Testis (tissue), 3 donors: ENCODE measurements around the gene TCF12. TPM values are rescaled to one million over a fixed set of nuclear protein-coding genes. Genes with fewer than 3 reads are reported as not detected.

Experiments used
- DNase-seq: peaks from one replicate; pipeline ENCODE4 v3.0.0-alpha.2; 2019
- H3K27ac ChIP-seq, 2 donors: fragments of 200-600 bp; sonication (generic); one replicate each; pipeline ENCODE4 v1.5.1; 2019
- H3K27me3 ChIP-seq: fragments of 200-600 bp; sonication (generic); one replicate; pipeline ENCODE4 v1.5.1; 2019
- H3K36me3 ChIP-seq: fragments of 200-600 bp; sonication (generic); one replicate; pipeline ENCODE4 v1.5.1; 2017; ENCODE audit warnings: low read depth; ENCODE audit errors: missing control alignments
- H3K4me1 ChIP-seq: fragments of 200-600 bp; sonication (generic); one replicate; pipeline ENCODE4 v1.5.1; 2019
- H3K4me3 ChIP-seq, 2 donors: fragments of 200-600 bp; sonication (generic); one replicate each; pipeline ENCODE4 v1.5.1; 2017 to 2019
- H3K9me3 ChIP-seq: fragments of 200-600 bp; sonication (generic); one replicate; pipeline ENCODE4 v1.5.1; 2017
- POLR2A ChIP-seq: fragments of 450-650 bp; IDR thresholded peaks from one replicate; pipeline ENCODE4 v1.6.1; 2017; ENCODE audit warnings: antibody characterized with exemption, mild to moderate bottlenecking, moderate library complexity
- WGBS, 2 donors: methylation state at CpG; one replicate each; pipeline ENCODE4 v1.1.5; 2018; 5-methylcytosine and 5-hydroxymethylcytosine counted together
- intact Hi-C: fragments of 100-400 bp; cut with DNase I; formaldehyde crosslinking; loops from one replicate; pipeline ENCODE4 v1.15.1; 2023; ENCODE audit warnings: low total_unique reads
- polyA plus RNA-seq: library from polyadenylated mRNA; stranded (reverse); fragments of 350-450 nt; fragmentation: Illumina TruSeq; extraction: RNeasy Lipid Tissue Mini Kit (QIAGEN cat#74804); gene quantifications from one replicate; pipeline ENCODE4 v1.2.3, GENCODE V29; 2014; ENCODE audit warnings: low read depth, low replicate concordance; ENCODE audit not compliant: insufficient read depth
- total RNA-seq, 2 donors: library from RNA; depleted of rRNA; stranded (reverse); fragments of >200 nt; gene quantifications; one replicate each; pipeline ENCODE4 v1.2.3, GENCODE V29; 2016
- TF ChIP-seq, protein P1 (sequence below), 3 experiments: fragments of 450-650 bp in 2 of 3; fragments of 200-600 bp in 1 of 3; sonication (generic) in 1 of 3; IDR thresholded peaks; one replicate each; pipeline ENCODE4 v1.5.1; 2016 to 2019; ENCODE audit warnings: antibody characterized with exemption in 3 of 3, mild to moderate bottlenecking in 2 of 3, moderate library complexity in 1 of 3

The TCF12 gene
- total and polyA plus RNA-seq, 3 donors from 2014 or later = 51.8 to 152 (median 146) TPM

DNA sequence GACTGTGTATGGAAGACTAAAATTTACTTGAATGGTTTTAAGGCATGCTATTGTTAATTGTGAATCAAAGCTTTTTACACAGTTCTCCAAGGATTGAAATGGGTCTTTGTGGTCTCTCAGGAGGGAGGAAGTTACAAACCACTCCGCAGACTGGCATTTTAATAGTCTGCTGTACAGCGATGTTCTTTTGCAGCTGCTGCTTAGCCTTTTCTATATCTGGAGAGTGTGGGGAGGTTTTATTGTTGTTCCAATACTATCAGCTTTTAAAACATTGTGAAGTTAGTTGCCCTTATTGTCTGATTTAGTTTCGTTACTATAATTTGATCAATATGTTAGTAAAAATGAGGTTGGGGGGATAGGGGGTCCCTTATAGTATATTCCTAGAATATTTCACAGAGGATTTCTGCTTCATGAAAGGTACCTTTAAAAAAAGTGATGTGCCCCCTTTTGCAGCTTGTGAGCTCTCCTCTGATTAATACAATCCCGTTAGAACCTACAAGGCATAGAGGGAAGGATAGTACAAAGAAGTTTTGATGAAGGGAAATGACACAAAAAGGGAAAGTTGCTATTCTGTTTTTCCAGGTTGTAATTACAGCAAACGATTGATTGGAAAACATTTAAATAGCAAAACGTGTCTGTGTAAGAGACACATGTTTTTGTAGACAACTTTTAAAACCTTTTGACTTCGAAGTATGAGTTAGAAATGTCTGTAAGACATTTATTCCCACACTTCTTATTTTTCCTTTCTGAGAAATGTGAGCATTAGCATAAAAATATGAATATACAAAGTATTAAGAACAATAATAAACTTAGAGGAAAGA lies 299.5 kb downstream of the TCF12 start:
- intact Hi-C loops = no loop called here
- H3K4me1 ChIP-seq = peaks cover 18% of the 10 kb centered on the region
- H3K27ac ChIP-seq = no peak overlapping the region

DNA sequence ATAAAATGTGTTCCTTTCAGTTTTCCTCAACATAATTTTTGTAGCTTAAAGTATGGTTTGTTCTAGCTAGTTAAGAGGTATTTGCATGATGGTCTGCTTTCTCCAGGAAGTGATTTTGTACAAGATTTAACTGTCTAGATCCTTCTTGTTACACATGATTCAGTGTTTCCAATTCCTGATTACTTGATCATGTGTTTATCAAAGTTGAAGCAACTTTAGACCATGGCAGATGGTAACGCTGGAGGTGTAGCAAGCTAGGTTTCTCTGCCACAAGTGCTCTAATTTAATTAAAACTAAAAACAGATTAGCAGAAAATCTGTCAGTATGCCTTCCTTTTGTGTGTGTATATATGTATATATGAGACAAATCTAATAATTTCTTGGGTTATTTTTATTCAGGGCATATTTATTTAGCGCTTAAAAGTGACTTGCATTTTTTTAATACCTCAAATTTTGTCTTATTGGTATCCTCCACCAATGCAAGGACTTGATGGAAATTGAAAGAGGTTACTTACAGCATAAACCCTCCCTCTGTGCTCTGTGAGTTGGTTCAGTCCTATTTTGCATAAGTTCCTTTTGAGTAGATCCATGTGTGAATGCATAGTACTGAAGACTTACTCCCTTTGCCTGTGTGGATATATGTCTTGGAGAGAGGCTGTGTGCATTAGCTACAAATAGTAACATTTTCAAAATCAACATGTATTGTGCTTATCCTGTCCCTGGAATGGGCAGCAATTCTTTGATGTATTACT lies 300.6 kb downstream of the TCF12 start:
- no peaks in the 10 kb centered on the region for H3K27me3 ChIP-seq
- H3K4me3 ChIP-seq = no peak overlapping the region
- WGBS, 2 donors = 73 to 84% methylated on average over 2 of the region's 2 CpGs
- H3K27ac ChIP-seq = no peak overlapping the region
- peaks cover 18% of the 10 kb centered on the region for H3K4me1 ChIP-seq
- no peaks in the 10 kb centered on the region for H3K9me3 ChIP-seq
- H3K36me3 ChIP-seq = no peaks in the 10 kb centered on the region
- intact Hi-C loops = no loop called here
- no peak for DNase-seq
- TF ChIP-seq POLR2A = no peak
- TF ChIP-seq, protein P1, sequence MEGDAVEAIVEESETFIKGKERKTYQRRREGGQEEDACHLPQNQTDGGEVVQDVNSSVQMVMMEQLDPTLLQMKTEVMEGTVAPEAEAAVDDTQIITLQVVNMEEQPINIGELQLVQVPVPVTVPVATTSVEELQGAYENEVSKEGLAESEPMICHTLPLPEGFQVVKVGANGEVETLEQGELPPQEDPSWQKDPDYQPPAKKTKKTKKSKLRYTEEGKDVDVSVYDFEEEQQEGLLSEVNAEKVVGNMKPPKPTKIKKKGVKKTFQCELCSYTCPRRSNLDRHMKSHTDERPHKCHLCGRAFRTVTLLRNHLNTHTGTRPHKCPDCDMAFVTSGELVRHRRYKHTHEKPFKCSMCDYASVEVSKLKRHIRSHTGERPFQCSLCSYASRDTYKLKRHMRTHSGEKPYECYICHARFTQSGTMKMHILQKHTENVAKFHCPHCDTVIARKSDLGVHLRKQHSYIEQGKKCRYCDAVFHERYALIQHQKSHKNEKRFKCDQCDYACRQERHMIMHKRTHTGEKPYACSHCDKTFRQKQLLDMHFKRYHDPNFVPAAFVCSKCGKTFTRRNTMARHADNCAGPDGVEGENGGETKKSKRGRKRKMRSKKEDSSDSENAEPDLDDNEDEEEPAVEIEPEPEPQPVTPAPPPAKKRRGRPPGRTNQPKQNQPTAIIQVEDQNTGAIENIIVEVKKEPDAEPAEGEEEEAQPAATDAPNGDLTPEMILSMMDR (IDR thresholded peaks at IDR 0.05) = no peak

More for the DNA sequence above, 299.5 kb downstream of the TCF12 start:
- no peaks in the 10 kb centered on the region for H3K9me3 ChIP-seq
- no peak for DNase-seq
- H3K27me3 ChIP-seq = no peaks in the 10 kb centered on the region
- TF ChIP-seq POLR2A = no peak
- TF ChIP-seq, protein P1 (IDR thresholded peaks at IDR 0.05) = no peak
- no peaks in the 10 kb centered on the region for H3K36me3 ChIP-seq
- WGBS, 2 donors = 45 to 53% methylated on average over 7 of the region's 7 CpGs
- H3K4me3 ChIP-seq = no peak overlapping the region

GRCh38 chr15:57220205-57220604 lies 301.8 kb downstream of the TCF12 start:
- intact Hi-C loops = no loop called here
- Histone ChIP-seq H3K36me3 (no peaks in the 10 kb centered on the region), H3K4me1 (peaks cover 17% of the 10 kb centered on the region), H3K9me3 (no peaks in the 10 kb centered on the region), H3K4me3 (no peak overlapping the region), H3K27ac (no peak overlapping the region), H3K27me3 (no peaks in the 10 kb centered on the region)
- TF ChIP-seq, protein P1 (IDR thresholded peaks at IDR 0.05) = no peak
- TF ChIP-seq POLR2A = no peak
- no peak for DNase-seq
- WGBS, 2 donors = 79 to 80% methylated on average over 2 of the region's 2 CpGs

- intact Hi-C loops = no loop called here
- peaks cover 15% of the 10 kb centered on the region for H3K4me1 ChIP-seq
- H3K4me3 ChIP-seq = no peak overlapping the region
- H3K36me3 ChIP-seq = no peaks in the 10 kb centered on the region
- no peaks in the 10 kb centered on the region for H3K9me3 ChIP-seq
- TF ChIP-seq POLR2A = no peak
- TF ChIP-seq, protein P1 (IDR thresholded peaks at IDR 0.05) = no peak
- no peak overlapping the region for H3K27ac ChIP-seq
- DNase-seq = no peak
- WGBS, 2 donors = 37 to 55% methylated on average over 1 of the region's 1 CpG
- H3K27me3 ChIP-seq = no peaks in the 10 kb centered on the region
Measured at GRCh38 chr15:57221134-57221533, 302.7 kb downstream of the TCF12 start.
